ENCODE measurements around the gene MMRN1. TPM values are rescaled to one million over a fixed set of nuclear protein-coding genes. Genes with fewer than 3 reads are reported as not detected.
"Not testable (repeated sequence)": the region's sequence is repeated elsewhere in the genome, so short reads cannot be mapped to it uniquely, and the experiment has no call there.

MMRN1 gene
- total RNA-seq, 1 donor: 0.45 TPM

- H3K4me3 ChIP-seq (ENCODE audit: low read depth, low read length): no peak overlapping the region
- DNase-seq (ENCODE audit: low read depth): no peak
- TF ChIP-seq CTCF (IDR thresholded peaks at IDR 0.05; ENCODE audit: insufficient read depth, low read length): no peak
Observed at GRCh38 chr4:89897867-89898266, 3.2 kb downstream of the MMRN1 start.

- H3K4me3 ChIP-seq (ENCODE audit: low read depth, low read length): no peak overlapping the region
- no peak for DNase-seq (ENCODE audit: low read depth)
- no peak for TF ChIP-seq CTCF (IDR thresholded peaks at IDR 0.05; ENCODE audit: insufficient read depth, low read length)
Observed at GRCh38 chr4:89898304-89898716, 3.7 kb downstream of the MMRN1 start.

- no peak overlapping the region for H3K4me3 ChIP-seq (ENCODE audit: low read depth, low read length)
- DNase-seq (ENCODE audit: low read depth): no peak
- no peak for TF ChIP-seq CTCF (IDR thresholded peaks at IDR 0.05; ENCODE audit: insufficient read depth, low read length)
Observed at GRCh38 chr4:89899152-89899551, 4.5 kb downstream of the MMRN1 start.

- H3K4me3 ChIP-seq (ENCODE audit: low read depth, low read length): no peak overlapping the region
- no peak for TF ChIP-seq CTCF (IDR thresholded peaks at IDR 0.05; ENCODE audit: insufficient read depth, low read length)
- DNase-seq (ENCODE audit: low read depth): no peak
Observed at GRCh38 chr4:89899854-89900253, 5.2 kb downstream of the MMRN1 start.

GRCh38 chr4:89901808-89902431, 7.3 kb downstream of the MMRN1 start:
- H3K4me3 ChIP-seq (ENCODE audit: low read depth, low read length): not testable (repeated sequence)
- TF ChIP-seq CTCF (IDR thresholded peaks at IDR 0.05; ENCODE audit: insufficient read depth, low read length): peak; percentile 81
- peak; percentile 60 for DNase-seq (ENCODE audit: low read depth)

- no peak for TF ChIP-seq CTCF (IDR thresholded peaks at IDR 0.05; ENCODE audit: insufficient read depth, low read length)
- H3K4me3 ChIP-seq (ENCODE audit: low read depth, low read length): no peak overlapping the region
- no peak for DNase-seq (ENCODE audit: low read depth)
Observed at GRCh38 chr4:89904524-89904923, 9.9 kb downstream of the MMRN1 start.

- no peak for TF ChIP-seq CTCF (IDR thresholded peaks at IDR 0.05; ENCODE audit: insufficient read depth, low read length)
- no peak overlapping the region for H3K4me3 ChIP-seq (ENCODE audit: low read depth, low read length)
- DNase-seq (ENCODE audit: low read depth): no peak
Observed at GRCh38 chr4:89906316-89906715, 11.7 kb downstream of the MMRN1 start.
